ENCODE results near the gene CAMTA1.
"Not testable (repeated sequence)": the region's sequence is repeated elsewhere in the genome, so short reads cannot be mapped to it uniquely, and the experiment has no call there.

Gene CAMTA1

DNA sequence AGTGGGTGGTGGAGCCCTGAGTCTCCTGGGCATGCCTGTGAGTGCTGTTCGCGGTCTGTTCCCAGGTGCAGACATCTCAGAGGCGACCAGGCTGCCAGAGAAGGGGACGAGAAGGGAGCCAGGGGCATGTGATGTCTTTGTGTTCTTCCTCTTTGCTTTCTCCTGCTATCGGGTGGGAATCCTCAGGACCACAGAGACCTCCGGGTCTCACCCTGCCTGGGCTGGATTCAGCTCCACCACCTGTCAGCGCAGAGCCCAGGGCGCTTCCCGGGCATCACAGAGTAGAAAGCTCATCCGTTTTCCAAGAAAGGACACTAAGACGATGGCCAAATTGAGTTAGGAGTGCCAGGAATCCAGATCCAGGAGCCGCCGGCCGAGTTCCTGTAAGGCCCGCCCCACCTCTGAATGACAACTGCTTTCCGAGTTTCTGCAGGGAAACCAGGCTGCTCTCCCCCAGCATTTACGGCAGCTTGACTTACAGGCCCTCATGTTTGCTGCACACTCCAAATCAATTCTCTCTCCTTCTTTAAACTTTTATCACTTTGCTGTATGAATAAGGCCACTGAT lies 130.8 kb downstream of the CAMTA1 start:
- H3K36me3 ChIP-seq (ENCODE audit: control insufficient read depth, insufficient read depth, low read length), result no peaks in the 10 kb centered on the region
- H3K9me3 ChIP-seq (ENCODE audit: control insufficient read depth, insufficient read depth, low read length), result no peaks in the 10 kb centered on the region
- H3K9ac ChIP-seq (ENCODE audit: low read depth, low read length), result peak overlapping the region; percentile 47
- no peaks in the 10 kb centered on the region for H3K27me3 ChIP-seq (ENCODE audit: control insufficient read depth, insufficient read depth, low read length)
- peaks cover 5% of the 10 kb centered on the region for H3K4me1 ChIP-seq (ENCODE audit: control insufficient read depth, insufficient read depth, low read length)
- no peak overlapping the region for H3K4me3 ChIP-seq (ENCODE audit: low read depth, low read length)

DNA sequence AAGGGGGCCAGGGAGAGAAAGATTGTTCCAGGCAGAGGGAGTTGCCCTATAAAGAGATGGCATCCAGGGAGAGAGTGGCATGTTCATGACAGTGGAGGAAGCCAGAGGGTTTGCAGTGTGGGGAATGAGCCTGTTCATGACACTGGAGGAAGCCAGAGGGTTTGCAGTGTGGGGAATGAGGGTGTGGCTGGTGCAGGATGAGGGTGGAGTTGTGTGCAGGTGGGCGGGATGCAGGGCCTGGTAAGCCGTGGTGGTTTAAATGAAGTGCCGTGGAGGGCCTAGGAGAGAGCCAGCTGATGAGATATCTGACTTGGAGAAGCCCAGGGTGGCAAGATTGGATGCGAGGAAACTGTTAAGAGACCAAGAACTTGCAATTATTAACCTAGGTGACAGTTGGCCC lies 131.8 kb downstream of the CAMTA1 start:
- Histone ChIP-seq H3K36me3 (ENCODE audit: control insufficient read depth, insufficient read depth, low read length) (no peaks in the 10 kb centered on the region), H3K4me3 (ENCODE audit: low read depth, low read length) (no peak overlapping the region), H3K9ac (ENCODE audit: low read depth, low read length) (no peak overlapping the region), H3K27me3 (ENCODE audit: control insufficient read depth, insufficient read depth, low read length) (no peaks in the 10 kb centered on the region), H3K4me1 (ENCODE audit: control insufficient read depth, insufficient read depth, low read length) (peaks cover 2% of the 10 kb centered on the region), H3K9me3 (ENCODE audit: control insufficient read depth, insufficient read depth, low read length) (peaks cover 4% of the 10 kb centered on the region)

GRCh38 chr1:6918186-6918924 lies 133.1 kb downstream of the CAMTA1 start:
- Histone ChIP-seq H3K9ac (ENCODE audit: low read depth, low read length) (no peak overlapping the region), H3K9me3 (ENCODE audit: control insufficient read depth, insufficient read depth, low read length) (peaks cover 4% of the 10 kb centered on the region), H3K36me3 (ENCODE audit: control insufficient read depth, insufficient read depth, low read length) (no peaks in the 10 kb centered on the region), H3K4me3 (ENCODE audit: low read depth, low read length) (no peak overlapping the region), H3K4me1 (ENCODE audit: control insufficient read depth, insufficient read depth, low read length) (no peaks in the 10 kb centered on the region), H3K27me3 (ENCODE audit: control insufficient read depth, insufficient read depth, low read length) (no peaks in the 10 kb centered on the region)

- Histone ChIP-seq H3K9ac (ENCODE audit: low read depth, low read length) (no peak overlapping the region), H3K27me3 (ENCODE audit: control insufficient read depth, insufficient read depth, low read length) (no peaks in the 10 kb centered on the region), H3K4me3 (ENCODE audit: low read depth, low read length) (no peak overlapping the region), H3K36me3 (ENCODE audit: control insufficient read depth, insufficient read depth, low read length) (no peaks in the 10 kb centered on the region), H3K9me3 (ENCODE audit: control insufficient read depth, insufficient read depth, low read length) (peaks cover 4% of the 10 kb centered on the region), H3K4me1 (ENCODE audit: control insufficient read depth, insufficient read depth, low read length) (no peaks in the 10 kb centered on the region)
Observed at GRCh38 chr1:6918925-6919511, 133.8 kb downstream of the CAMTA1 start.

DNA sequence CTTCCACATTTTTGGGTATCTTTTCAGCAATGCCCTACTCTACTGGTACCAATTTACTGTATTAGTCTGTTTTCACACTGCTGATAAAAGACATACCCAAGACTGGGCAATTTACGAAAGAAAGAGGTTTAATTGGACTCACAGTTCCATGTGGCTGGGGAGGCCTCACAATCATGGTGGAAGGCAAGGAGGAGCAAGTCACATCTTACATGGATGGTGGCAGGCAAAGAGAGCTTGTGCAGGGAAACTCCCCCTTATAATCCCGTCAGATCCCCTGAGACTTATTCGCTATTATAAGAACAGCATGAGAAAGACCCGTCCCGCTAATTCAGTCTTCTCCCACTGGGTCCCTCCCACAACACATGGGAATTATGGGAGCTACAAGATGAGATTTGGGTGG lies 136.3 kb downstream of the CAMTA1 start:
- not testable (repeated sequence) for H3K9ac ChIP-seq (ENCODE audit: low read depth, low read length); H3K36me3 ChIP-seq (ENCODE audit: control insufficient read depth, insufficient read depth, low read length); H3K4me3 ChIP-seq (ENCODE audit: low read depth, low read length); H3K9me3 ChIP-seq (ENCODE audit: control insufficient read depth, insufficient read depth, low read length); H3K27me3 ChIP-seq (ENCODE audit: control insufficient read depth, insufficient read depth, low read length); H3K4me1 ChIP-seq (ENCODE audit: control insufficient read depth, insufficient read depth, low read length)

GRCh38 chr1:6922096-6922931 lies 137.1 kb downstream of the CAMTA1 start:
- H3K9ac ChIP-seq (ENCODE audit: low read depth, low read length), result no peak overlapping the region
- no peaks in the 10 kb centered on the region for H3K27me3 ChIP-seq (ENCODE audit: control insufficient read depth, insufficient read depth, low read length)
- H3K9me3 ChIP-seq (ENCODE audit: control insufficient read depth, insufficient read depth, low read length), result peaks cover 4% of the 10 kb centered on the region
- H3K36me3 ChIP-seq (ENCODE audit: control insufficient read depth, insufficient read depth, low read length), result no peaks in the 10 kb centered on the region
- H3K4me3 ChIP-seq (ENCODE audit: low read depth, low read length), result no peak overlapping the region
- H3K4me1 ChIP-seq (ENCODE audit: control insufficient read depth, insufficient read depth, low read length), result no peaks in the 10 kb centered on the region

DNA sequence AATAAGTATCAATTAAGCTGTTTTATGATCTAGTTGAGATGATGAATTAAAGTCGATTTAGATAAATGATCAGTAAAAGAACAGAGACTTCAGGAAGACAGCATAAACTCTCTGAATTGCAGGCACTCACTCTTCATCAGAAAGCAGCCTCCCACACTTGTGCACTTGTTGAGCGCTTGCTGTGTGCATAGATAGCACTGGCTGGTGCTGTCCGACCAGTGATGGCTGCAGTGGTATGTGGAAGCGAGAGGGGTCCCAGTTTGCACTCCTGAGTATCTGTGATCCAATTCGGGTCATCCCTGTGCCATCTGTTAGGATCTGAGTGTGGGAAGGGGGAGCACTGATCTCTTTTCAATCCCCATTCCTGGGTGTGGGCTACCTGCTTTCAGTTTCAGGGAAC lies 137.8 kb downstream of the CAMTA1 start:
- Histone ChIP-seq H3K27me3 (ENCODE audit: control insufficient read depth, insufficient read depth, low read length) (no peaks in the 10 kb centered on the region), H3K9ac (ENCODE audit: low read depth, low read length) (no peak overlapping the region), H3K36me3 (ENCODE audit: control insufficient read depth, insufficient read depth, low read length) (no peaks in the 10 kb centered on the region)

DNA sequence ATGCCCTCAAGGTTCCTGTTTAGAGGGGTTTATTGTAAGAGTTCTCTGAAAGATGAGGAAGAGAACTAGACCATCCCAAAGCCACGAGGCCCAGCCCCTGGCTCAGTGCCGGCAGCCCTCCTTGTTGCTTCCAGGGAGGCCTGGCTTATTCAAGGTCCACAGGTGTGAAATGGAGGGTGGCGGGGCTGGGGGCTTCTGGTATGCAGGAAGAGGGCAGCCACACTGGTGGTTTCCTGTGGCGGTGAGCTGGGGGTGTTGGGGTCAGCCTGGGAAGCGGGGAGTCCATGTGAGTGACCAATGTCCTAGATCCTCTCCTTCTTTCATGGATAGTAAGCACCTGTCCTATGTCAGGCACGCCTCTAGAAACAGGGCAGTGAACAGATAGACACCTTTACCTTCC lies 138.2 kb downstream of the CAMTA1 start:
- Histone ChIP-seq H3K4me3 (ENCODE audit: low read depth, low read length) (no peak overlapping the region), H3K9me3 (ENCODE audit: control insufficient read depth, insufficient read depth, low read length) (peaks cover 4% of the 10 kb centered on the region), H3K9ac (ENCODE audit: low read depth, low read length) (no peak overlapping the region), H3K27me3 (ENCODE audit: control insufficient read depth, insufficient read depth, low read length) (no peaks in the 10 kb centered on the region), H3K4me1 (ENCODE audit: control insufficient read depth, insufficient read depth, low read length) (no peaks in the 10 kb centered on the region), H3K36me3 (ENCODE audit: control insufficient read depth, insufficient read depth, low read length) (no peaks in the 10 kb centered on the region)

More for the DNA sequence above, 137.8 kb downstream of the CAMTA1 start:
- Histone ChIP-seq H3K4me3 (ENCODE audit: low read depth, low read length) (no peak overlapping the region), H3K4me1 (ENCODE audit: control insufficient read depth, insufficient read depth, low read length) (no peaks in the 10 kb centered on the region), H3K9me3 (ENCODE audit: control insufficient read depth, insufficient read depth, low read length) (peaks cover 4% of the 10 kb centered on the region)

GRCh38 chr1:6923955-6924881 lies 139.0 kb downstream of the CAMTA1 start:
- peaks cover 4% of the 10 kb centered on the region for H3K9me3 ChIP-seq (ENCODE audit: control insufficient read depth, insufficient read depth, low read length)
- no peak overlapping the region for H3K9ac ChIP-seq (ENCODE audit: low read depth, low read length)
- H3K4me3 ChIP-seq (ENCODE audit: low read depth, low read length), result no peak overlapping the region
- H3K27me3 ChIP-seq (ENCODE audit: control insufficient read depth, insufficient read depth, low read length), result no peaks in the 10 kb centered on the region
- H3K36me3 ChIP-seq (ENCODE audit: control insufficient read depth, insufficient read depth, low read length), result no peaks in the 10 kb centered on the region
- no peaks in the 10 kb centered on the region for H3K4me1 ChIP-seq (ENCODE audit: control insufficient read depth, insufficient read depth, low read length)

- no peak overlapping the region for H3K4me3 ChIP-seq (ENCODE audit: low read depth, low read length)
- H3K9ac ChIP-seq (ENCODE audit: low read depth, low read length), result no peak overlapping the region
- no peaks in the 10 kb centered on the region for H3K4me1 ChIP-seq (ENCODE audit: control insufficient read depth, insufficient read depth, low read length)
- H3K9me3 ChIP-seq (ENCODE audit: control insufficient read depth, insufficient read depth, low read length), result peaks cover 4% of the 10 kb centered on the region
- H3K27me3 ChIP-seq (ENCODE audit: control insufficient read depth, insufficient read depth, low read length), result no peaks in the 10 kb centered on the region
- H3K36me3 ChIP-seq (ENCODE audit: control insufficient read depth, insufficient read depth, low read length), result no peaks in the 10 kb centered on the region
Observed at GRCh38 chr1:6924891-6925290, 139.6 kb downstream of the CAMTA1 start.

GRCh38 chr1:6927626-6928025 lies 142.4 kb downstream of the CAMTA1 start:
- H3K36me3 ChIP-seq (ENCODE audit: control insufficient read depth, insufficient read depth, low read length), result no peaks in the 10 kb centered on the region
- H3K27me3 ChIP-seq (ENCODE audit: control insufficient read depth, insufficient read depth, low read length), result no peaks in the 10 kb centered on the region
- H3K9ac ChIP-seq (ENCODE audit: low read depth, low read length), result no peak overlapping the region
- no peaks in the 10 kb centered on the region for H3K9me3 ChIP-seq (ENCODE audit: control insufficient read depth, insufficient read depth, low read length)
- H3K4me3 ChIP-seq (ENCODE audit: low read depth, low read length), result no peak overlapping the region
- no peaks in the 10 kb centered on the region for H3K4me1 ChIP-seq (ENCODE audit: control insufficient read depth, insufficient read depth, low read length)

Data from iPS-15b (cell line).